ENCODE measurements around the gene FHL3. TPM values are rescaled to one million over a fixed set of nuclear protein-coding genes. Genes with fewer than 3 reads are reported as not detected.

The FHL3 gene, protein sequence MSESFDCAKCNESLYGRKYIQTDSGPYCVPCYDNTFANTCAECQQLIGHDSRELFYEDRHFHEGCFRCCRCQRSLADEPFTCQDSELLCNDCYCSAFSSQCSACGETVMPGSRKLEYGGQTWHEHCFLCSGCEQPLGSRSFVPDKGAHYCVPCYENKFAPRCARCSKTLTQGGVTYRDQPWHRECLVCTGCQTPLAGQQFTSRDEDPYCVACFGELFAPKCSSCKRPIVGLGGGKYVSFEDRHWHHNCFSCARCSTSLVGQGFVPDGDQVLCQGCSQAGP
- 12.6 and 14.0 TPM in 2 replicates for total RNA-seq

DNA sequence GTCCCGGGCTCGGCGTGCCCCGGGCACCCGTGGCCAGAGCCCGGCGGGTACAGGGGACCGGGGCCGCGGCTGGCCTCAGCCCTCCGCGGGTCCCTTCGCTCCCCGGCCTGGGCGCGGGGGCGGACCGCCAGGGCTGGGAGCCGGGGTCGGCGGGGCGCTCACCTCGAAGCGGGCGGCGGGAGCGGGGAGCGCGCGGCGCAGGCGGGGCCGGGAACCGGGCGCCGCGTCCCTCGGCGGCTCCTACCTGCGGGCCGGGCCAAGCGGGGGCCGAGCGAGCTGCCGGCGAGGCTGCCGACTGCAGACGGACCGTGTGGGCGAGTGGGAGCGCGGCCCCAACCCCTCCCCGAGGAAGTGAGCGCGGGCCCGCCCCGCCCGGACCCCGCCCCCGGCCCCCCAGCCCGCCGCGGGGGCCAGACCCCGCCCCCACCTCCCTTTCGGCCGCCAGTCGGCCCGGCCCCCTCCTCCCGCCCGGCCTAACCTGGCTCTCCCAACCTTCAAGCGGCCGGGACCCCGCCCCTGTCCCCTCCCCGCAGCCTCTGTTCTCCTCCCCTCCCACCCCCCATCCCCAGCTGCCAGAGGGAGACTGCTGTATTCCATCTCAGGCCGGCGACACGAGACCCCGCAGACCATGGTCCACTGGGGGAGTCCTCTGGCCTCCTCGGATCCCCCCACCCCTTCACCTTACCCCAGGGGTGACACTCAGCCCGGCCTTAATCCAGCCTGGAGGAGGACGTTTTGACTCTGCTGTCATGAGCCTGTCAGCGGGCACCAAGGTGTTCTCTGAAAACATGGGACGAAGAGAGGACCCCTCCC lies at the start of gene FHL3:
Gene FHL3, minus strand, starts transcription at position 320 of the 813 bp plus-strand sequence. CDS start 6,102 bp downstream, outside the sequence.
- intact Hi-C loops (cut with micrococcal nuclease): loop anchor here (1.0 to 2.0 kb wide), 2 partner anchors 13 to 74 kb away; no protein-coding TSS in a partner anchor

DNA sequence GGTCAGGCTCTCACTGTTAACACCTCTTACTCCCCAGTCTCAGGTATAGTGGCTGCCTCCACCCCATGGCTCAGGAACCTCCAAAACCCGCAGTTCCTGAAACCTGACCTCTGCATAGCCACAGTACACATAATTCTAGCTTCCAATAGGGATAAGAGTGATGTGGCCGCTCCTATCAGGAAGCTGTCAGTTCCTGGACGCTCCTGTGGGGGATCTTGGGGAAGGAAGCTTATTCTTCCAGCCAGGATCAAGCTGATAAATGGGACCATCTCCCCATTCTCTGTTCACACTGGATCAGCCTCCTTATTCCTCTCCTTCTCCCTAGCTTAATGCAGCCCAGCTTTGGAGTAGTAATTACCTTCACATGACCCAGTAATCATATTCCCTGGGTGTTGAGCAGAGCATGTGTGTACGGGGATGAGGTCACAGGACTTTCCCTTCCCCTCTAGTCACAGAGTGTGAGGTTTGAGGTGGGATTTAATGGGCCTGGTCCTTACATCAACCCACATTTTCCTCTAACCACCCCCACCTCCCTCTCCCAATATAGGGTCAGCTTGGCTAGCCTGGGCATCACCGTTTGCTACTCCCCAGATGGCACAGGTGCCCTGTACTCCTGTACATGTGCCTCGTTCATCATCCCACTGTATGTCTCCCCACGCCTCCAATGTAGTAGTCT lies 48.2 kb upstream of the FHL3 start:
- intact Hi-C loops (cut with micrococcal nuclease): no loop called here

DNA sequence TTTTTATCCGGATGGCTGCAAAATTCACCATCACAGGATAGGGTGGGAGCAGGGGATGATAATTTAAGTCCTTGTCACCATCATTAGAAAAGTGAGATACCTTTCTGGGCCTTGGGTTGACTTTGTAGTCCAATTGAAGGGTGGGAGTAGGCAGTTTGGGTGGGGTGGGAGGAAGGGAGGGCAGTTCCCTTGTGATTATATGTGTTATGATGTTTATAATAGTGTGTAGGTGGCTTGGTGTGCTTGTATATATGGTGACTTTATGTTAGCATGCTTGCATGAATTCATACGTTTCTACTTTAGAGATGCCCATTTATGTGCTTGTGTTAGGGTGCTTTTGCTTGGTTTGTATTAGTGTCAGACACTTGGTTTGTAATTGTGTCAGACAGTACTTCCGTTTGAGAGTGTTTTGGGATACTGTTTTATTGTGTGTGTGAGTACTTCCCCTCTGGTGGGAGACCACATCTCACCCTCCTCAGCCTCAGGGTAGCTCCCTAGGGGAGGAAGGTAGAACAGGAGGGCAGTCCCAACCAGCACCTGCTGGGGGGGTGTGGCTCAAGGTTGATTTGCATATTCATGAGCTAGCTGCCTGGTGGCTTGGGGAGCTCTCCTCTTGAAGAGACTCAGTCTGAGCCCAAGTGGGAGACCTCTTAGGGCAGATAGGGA lies 47.6 kb upstream of the FHL3 start:
- intact Hi-C loops (cut with micrococcal nuclease): no loop called here

DNA sequence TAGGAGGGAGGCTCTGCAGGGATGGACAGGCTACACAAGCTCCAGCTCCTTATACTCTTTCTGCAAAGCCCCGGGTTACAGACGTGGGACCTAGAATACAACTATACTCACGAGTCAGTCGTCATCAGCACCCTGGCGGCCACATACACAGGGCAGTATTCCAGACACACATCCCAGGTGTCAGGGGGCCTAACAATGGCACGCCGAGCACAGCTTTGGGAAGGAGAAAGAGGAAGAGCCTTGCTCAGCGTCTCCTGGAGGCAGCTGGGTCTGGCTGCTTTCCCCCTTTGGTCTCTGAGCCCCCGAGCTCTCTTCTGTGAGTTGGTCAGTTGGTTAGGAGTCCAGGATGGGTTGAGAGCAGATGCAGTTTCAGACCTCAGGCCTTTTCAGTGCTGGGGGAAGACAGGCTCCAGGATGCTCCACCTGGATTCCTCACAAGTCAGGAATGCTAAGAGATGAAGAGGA lies 45.8 kb upstream of the FHL3 start:
- intact Hi-C loops (cut with micrococcal nuclease): no loop called here

DNA sequence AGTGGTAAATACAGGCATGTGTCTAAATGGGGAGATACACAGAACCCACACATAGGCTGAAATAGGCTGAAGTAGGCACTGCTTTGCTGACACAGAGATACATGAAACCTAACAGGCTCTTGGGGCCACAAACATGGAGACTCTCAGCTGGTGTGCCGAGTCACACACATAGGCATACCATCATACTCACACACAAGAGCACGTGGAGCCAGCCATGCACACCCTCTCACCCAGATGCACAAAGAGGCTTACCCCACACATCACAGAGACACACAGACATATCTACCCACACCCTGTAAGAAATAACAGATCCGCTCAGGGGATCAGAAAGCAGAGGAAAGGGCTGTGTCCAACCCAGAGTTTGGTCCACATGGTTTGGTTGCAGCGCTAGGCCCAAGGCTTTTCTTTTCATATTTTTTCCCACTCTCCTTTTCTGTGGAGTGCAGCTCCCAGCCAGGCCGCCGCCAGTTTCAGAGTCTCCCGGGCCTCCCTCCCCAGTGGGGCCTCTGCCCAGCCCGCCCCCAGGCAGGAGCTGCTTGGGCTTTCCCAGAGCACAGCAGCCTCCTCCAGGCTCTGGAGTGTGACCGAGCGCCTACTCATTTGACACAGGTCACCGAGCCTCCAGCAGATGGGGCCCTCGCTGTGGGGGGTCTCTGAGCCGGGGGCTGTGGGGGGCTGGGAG lies 45.2 kb upstream of the FHL3 start:
- intact Hi-C loops (cut with micrococcal nuclease): no loop called here

DNA sequence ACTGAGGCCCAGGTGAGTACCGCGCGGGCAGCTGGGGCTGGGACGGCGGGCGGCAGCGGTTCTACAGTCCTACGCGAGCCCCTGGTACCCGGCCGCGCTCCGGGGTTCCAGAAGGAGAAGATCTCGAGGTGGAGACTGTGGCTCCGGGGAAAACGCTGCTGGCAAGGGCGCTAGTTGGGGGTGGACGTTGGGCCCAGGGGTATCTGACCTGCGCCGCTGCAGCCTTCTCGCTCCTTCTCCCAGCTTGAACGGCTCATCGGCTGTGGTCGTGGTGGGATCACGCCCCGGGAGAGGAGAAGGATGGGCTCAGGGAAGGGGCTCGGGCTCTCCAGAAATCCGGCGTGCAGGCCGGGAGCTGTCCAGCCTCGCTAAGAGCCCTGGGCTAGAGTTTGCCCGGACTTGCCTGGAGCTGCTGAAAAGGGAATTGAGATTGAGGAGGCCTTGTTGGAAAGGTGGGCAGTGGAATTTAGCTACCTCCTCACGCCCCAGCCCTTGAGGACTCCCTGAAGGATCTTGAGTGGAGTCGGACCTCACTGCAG lies 42.4 kb upstream of the FHL3 start:
- intact Hi-C loops (cut with micrococcal nuclease): no loop called here

DNA sequence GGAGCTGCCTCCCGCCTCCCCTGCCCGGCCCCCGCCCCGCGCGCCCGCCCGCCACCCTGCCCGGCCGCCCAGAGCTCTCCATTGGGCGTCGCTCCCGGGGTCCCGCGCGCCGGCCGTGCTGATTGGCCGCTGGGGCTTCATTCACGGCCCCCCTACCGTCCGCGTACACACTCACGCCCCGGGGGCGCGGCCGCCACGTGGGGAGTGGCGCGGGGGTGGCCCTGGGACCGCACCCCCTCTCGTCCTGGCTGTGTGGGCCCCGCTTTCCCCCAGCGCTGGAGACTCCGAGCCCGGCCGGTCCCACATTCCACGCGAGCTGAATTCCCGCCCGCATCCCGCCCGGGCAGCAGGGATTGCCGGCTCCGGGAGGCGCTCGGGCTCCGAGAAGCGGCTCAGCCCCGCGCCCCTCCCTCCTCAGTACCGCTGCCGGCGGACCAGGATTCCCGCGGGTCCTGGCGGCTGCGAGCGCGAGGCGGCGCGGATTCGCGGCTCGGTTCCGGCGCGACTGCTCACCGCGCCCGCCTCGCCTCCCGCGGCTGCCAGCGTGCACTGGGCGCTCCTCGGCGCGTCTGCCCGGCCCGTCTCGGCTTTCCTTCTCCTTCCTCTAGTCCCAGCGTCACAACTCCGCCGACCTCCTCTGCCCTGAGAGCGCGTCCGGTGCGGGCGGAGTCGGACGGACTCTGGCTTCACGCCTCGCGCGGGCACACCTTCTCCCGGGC lies 41.7 kb upstream of the FHL3 start:
- intact Hi-C loops (cut with micrococcal nuclease): no loop called here

DNA sequence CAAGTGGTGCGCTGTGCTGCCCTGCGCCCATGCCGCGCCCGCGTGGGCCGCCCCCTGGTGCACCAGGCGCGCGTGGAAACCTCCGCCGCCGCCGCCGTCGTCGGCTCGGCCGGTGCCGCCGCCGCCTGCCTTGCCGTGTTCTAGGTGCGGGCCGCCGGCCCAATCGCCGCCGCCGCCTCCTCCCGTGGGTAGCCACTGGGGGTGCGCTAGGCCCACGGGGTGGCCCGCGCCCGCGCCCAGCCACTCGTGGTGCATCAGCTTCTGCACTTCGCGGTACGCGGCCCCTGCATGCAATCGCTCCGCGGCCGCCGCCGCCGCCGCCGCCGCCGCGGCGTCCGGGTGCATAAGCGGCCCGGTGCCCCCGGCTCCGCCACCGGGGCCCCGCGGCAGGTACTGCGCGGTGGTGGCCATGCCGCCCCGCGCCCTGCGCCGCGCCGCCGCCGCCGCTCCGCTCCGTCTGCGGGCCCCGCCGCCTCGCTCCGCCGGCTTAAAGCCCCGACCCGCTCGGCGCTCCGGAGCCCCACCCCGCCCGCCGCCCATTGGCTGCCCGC lies 41.1 kb upstream of the FHL3 start, which contains the start of gene POU3F1:
Gene POU3F1, minus strand, starts transcription at position 461 of the 551 bp plus-strand sequence. Its CDS starts 50 bp downstream, at position 411.
- intact Hi-C loops (cut with micrococcal nuclease): no loop called here

DNA sequence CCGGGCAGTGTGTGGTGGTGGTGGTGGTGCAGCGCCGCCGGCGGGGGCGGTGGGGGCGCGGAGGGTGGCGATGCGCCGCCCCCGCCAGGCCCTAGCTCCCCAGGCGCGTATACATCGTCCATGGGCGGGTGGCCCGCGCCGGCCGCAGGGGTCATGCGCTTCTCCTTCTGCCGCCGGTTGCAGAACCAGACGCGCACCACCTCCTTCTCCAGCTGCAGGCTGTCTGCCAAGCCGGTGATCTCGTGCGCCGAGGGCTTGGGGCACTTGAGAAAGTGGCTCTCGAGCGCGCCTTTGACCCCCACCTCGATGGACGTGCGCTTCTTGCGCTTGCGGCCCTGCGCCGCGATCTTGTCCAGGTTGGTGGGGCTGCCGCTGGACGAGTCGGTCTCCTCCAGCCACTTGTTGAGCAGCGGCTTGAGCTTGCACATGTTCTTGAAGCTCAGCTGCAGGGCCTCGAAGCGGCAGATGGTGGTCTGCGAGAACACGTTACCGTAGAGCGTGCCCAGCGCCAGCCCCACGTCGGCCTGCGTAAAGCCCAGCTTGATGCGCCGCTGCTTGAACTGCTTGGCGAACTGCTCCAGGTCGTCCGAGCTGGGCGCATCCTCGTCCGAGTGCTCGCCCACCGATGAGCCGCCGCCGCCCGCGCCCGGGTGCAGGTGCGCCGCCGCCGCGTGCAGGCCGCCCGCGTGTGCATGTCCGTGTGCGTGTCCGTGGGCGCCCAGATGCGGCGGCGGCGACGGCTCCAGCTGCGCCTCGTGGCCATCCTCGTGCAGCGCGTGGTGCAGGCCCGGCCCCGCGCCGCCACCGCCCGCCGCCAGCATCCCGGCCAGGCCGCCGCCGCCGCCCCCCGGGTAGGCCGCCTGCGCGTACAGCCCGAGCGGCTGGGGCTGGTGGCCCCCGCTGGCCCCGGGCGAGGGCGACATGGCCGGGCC lies 40.4 kb upstream of the FHL3 start:
- intact Hi-C loops (cut with micrococcal nuclease): loop anchor here (2.0 kb wide), 1 partner anchor 15 kb away; no protein-coding TSS in a partner anchor

DNA sequence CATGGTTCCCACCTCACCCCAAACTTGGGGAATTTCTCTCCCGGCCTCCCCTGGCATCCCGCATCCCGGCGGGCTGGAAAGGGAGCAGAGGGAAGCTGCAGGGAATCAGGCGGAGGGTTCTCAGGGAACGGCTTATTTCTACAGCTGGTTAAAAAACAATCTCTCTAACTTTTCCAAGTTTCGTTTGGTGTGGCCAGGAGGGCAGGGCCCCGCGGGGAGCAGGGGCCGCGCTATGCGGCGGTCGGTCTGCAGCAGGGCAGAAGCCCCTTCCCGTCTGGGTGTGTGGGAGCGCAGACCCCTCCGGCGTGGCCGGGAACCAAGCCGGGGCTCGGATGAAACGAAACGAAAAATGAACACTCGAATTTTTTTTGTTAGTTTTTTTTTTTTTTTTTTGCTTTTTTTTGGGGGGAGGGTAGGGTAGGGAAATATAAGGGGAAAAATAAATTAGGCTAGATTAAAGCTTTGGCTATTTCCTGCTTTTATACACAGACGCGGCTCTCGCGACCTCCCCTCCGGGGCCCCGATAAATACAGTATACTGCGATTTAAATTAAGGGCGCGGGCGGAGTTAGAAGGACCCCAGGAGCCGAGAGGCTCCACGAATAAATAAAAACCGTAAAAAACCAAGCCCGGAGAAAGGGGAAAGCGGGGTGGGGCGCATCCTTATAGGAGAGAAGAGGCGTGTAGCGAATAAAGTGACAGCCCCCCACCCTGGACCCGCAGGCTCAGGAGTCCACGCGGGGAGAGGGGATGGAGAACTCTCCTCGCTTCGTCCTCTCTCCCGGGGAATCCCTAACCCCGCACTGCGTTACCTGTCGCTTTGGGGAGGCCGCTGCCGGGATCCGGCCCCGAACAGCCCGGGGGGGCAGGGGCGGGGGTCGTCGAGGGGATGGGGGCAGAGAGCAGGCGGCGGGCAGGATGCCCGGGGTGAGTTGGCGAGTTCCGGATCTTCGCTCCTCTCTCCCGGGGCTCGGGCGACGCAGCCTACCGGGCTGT lies 39.2 kb upstream of the FHL3 start:
- intact Hi-C loops (cut with micrococcal nuclease): loop anchor here (2.0 kb wide), 1 partner anchor 14 kb away; no protein-coding TSS in a partner anchor

DNA sequence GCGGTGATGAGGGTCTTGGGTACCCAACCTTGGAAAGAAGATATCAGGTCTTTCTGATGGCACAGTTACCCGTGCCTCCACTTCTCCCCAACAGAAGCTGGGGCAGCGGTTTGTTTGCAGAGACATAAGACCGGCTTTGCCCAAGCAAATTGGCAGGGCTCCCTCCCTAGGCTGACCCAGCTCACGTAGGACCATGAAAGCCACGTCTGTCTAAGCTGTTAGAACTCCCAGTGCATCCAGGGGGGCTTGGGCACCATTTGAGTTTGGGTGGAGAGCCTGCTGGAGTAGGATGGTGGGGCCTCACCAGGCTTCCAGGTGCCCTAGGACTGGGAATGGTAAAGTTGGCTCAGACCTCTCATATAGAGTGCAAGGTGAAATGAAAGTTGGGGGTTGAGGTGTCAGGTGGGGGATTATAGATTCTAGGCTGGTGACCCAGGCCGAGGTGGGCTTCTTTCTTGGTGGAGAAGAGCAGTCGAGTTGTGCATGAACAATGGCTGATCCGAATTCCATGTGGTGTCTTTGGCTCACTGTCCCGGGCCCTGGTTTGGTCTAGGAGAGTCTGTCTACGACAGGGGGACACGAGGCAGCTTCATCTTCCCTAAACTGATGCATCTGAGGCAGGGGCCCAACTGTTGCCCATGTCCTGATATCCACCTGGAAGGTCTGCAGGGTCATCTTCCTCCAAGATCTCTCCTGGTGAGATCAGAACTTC lies 37.9 kb upstream of the FHL3 start:
- intact Hi-C loops (cut with micrococcal nuclease): no loop called here

DNA sequence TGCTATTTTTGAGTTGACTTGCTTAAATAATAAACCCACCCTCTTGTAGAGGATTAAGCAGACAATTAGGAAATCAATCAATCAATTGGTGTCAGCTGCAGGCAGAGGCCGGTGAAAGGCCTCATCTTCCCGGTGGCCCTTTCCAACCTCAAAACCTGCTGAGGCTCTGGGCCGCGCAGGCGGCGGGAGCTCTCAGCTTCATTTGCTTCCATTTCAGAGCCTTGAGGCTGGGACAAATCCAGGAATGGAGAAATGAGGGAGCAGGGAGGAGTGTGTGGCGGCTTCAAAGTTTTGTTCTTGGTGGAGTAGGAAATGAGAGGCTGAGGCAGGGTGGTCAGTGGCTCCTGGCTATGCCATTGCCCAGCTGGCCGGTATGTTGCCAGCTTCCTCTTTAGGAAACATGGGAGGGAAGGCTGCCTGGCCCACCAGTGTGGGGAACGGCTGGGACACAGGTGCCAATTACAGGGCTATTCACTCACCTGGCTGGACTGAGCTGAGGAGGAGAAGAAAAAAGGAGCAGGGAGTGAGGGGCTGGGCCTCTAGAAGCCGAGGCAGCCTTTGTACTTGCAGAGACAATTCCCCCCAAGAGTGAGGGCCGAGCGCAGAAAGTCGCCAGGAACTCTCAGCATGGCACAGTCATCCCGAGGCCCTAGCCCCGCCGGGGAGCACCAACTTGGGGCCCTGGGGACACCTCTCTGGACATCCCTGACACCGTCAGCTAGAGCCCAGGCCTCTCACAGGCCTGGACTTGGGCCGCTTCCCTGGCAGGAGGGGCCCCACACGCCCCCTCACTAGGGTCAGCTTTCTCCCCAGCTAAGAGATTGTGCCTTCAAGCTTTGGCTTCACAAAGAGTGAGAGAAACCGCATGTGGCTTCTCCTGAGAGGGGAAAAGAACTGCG lies 36.9 kb upstream of the FHL3 start:
- intact Hi-C loops (cut with micrococcal nuclease): no loop called here

DNA sequence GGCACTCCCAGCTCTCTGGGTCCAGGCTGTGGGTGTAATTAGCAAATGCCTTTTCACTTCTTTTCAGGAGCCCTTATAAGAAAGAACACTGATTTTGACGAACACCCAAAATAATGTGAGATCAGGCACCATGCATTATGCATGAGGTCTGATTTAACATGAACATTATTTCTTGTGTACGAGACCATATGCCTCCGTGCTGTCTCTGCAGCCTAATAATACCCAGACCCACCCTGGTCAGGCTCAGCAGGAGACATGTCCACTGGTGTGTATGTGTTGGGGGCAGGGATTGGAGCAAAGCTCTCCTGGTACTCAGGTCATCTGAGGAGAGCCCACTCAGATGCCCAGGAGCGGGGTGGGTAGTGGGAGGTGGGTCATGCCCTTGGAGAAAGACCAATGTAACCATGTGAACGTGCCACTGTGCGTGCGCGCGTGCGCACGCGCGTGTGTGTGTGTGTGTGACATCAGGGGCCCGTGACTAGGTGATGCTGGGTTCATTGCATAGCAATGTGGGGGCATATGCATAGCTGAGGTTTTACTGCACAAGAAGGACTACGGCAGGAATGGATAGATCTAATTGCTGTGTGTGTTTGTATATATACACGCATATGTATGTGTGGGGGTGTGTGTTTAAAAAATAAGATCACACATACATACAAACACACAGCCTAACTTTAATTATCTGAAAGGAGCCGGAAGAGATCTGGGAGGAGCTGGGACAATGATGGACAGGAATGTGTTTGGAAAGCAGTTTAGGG lies 34.2 kb upstream of the FHL3 start:
- intact Hi-C loops (cut with micrococcal nuclease): no loop called here

DNA sequence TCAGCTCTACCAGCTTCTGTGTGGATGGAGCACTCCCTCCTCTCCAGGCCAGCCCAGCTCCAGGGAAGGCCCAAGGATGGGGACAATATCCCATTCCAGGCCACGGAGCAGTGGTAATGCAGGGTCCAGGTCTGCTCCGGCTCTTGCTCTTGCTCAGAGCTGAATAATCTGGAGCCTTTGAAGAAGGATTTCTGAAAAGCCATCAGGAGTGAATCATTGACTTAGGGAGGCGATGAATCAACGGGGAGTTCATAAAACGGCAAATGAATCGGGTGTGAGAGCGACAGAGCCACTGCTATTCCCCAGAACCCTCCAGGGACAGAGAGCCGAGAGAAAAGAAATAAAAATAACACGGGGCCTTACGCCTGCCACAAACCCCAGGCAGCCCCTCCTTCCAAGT lies 33.5 kb upstream of the FHL3 start:
- intact Hi-C loops (cut with micrococcal nuclease): no loop called here

Measured in T-helper 1 cell treated with Interleukin-12 subunit alpha and Interleukin-12 subunit beta and Interleukin-4 antibody, amounts not matched to agents 30 ng/mL and 1 ng/mL, for 36 hours (primary cell).